GM12891 (cell line): ENCODE results near the gene ABRACL.

Experiments used
- PAX5 ChIP-seq: IDR thresholded peaks from 2 replicates; pipeline ENCODE4 v1.6.1; 2011; ENCODE audit warnings: low read length, moderate library complexity, mild to moderate bottlenecking; ENCODE audit not compliant: insufficient read depth, severe bottlenecking
- POLR2A ChIP-seq: IDR thresholded peaks from 2 replicates; pipeline ENCODE4 v1.6.1; 2011; ENCODE audit warnings: low read depth, low read length, control low read depth
- POLR2AphosphoS5 ChIP-seq: IDR thresholded peaks from 2 replicates; pipeline ENCODE4 v1.6.1; 2011; ENCODE audit warnings: low read depth, low read length, control low read depth
- POU2F2 ChIP-seq: IDR thresholded peaks from 2 replicates; pipeline ENCODE4 v1.6.1; 2011; ENCODE audit warnings: low read depth, mild to moderate bottlenecking, control low read depth, low read length, moderate library complexity
- SPI1 ChIP-seq: IDR thresholded peaks from 2 replicates; pipeline ENCODE4 v1.6.1; 2011; ENCODE audit warnings: low read depth, low read length, control low read depth
- TAF1 ChIP-seq: IDR thresholded peaks from 2 replicates; pipeline ENCODE4 v1.6.1; 2011; ENCODE audit warnings: low read depth, low read length, control low read depth

DNA sequence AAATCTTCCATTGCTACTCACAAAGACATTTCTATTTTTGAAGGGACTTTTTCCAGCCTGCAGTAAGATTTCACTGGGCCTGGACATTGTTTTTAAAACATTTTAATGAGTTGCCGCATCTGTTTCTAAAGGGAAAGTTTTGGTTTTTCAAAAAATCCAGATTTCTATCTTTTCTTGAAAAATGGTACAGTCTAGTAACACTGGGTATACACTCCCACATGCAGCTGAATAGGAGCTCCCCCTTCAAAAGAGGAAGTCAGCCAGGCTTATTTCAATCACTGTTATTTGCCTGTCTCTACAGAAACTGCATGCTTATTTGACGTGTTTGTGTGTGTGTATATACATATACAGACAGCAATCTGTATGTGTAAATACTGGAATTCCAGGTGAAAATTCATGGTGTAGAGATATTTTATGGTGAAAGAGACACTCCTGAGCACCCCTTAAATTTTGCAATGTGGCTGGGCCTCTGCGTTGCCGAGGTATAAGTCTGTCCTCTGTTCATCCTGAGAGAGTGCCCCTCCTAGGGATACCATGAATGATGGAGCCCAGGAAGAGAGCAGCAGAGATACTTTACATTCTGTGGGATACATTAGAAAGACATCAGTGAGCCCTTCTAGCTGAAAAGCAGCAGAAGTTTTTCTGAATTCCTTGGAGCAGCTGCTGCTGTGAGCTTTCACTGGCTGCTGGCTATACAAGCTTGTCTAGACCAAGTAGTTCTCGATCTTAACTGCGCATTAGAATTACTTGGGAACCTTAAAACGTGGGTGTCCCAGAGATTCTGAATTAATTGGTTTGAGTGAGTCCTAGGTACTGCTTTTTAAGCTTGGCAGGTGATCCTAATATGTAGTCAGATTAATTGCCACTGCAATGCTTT lies 12.0 kb upstream of the ABRACL start:
- TF ChIP-seq POLR2AphosphoS5, result no peak
- TF ChIP-seq SPI1, result peak; percentile 99
- no peak for TF ChIP-seq POLR2A
- no peak for TF ChIP-seq PAX5
- TF ChIP-seq TAF1, result no peak
- TF ChIP-seq POU2F2, result no peak
